ENCODE data around the gene PKP4.

GRCh38 chr2:158650646-158651357 is 194.1 kb downstream of the PKP4 start:
- TF ChIP-seq CTCF (IDR thresholded peaks at IDR 0.05; ENCODE audit: low read depth, low read length) (no peak), POLR2A (IDR thresholded peaks at IDR 0.05; ENCODE audit: extremely low read depth, insufficient read length) (no peak)
